Brain microvascular endothelial cell (primary cell): ENCODE measurements around the gene GMNN.
"Not testable (repeated sequence)": the region's sequence is repeated elsewhere in the genome, so short reads cannot be mapped to it uniquely, and the experiment has no call there.

ENCODE experiments used
- DNase-seq: peaks from one replicate; pipeline ENCODE4 v3.0.0-alpha.2; 2020
- H3K27ac ChIP-seq: fragments of 250-450 bp; sonication (Bioruptor Pico); 2 replicates; pipeline ENCODE4 v1.5.1; 2020; ENCODE audit warnings: mild to moderate bottlenecking, moderate library complexity
- H3K27me3 ChIP-seq: fragments of 250-450 bp; sonication (Bioruptor Pico); replicated peaks from 2 replicates; pipeline ENCODE4 v1.5.1; 2020; ENCODE audit warnings: mild to moderate bottlenecking
- H3K36me3 ChIP-seq: fragments of 250-450 bp; sonication (Bioruptor Pico); replicated peaks from 2 replicates; pipeline ENCODE4 v1.5.1; 2020; ENCODE audit warnings: mild to moderate bottlenecking
- H3K4me3 ChIP-seq: 2 replicates; pipeline ENCODE4 v1.5.1; 2011; ENCODE audit warnings: low read depth, mild to moderate bottlenecking, control low read depth, low read length, moderate library complexity
- CTCF ChIP-seq: IDR thresholded peaks from 2 replicates; pipeline ENCODE4 v1.5.1; 2011; ENCODE audit warnings: low read depth, mild to moderate bottlenecking, moderate library complexity, low read length, control low read depth, inconsistent platforms; ENCODE audit errors: missing control alignments
- in situ Hi-C: cut with HindIII; loops from 2 replicates; pipeline ENCODE4 v1.10.0; 2017; ENCODE audit warnings: low sequenced_read_pairs, low pct_ligation_motif_present

The GMNN gene

DNA sequence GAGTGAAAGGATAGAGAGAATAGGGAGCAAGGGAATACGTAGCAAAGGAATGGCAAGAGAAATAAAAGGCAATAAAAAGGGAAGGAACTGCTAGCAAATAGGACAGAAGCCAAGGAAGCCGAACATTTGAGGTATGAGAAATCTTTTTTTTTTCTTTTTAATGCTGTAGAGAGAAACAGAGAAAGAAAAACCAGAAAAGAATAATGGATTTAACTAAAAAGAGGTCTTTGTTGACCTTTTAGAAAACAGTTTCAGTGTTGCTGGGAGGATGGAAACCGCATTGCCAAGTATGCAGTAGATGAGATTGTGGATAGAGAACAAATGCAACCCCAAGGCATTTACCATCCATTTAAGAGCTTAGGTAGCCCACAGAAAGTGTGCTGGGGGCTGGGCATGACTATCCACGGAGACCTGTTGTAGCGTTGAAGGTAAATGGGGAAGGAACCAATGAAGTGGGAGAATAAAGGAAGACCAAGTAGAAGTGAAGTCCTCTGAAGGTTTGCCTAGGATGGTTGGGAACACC, 32.5 kb upstream of the GMNN start:
- no peak for TF ChIP-seq CTCF
- no peak for DNase-seq
- Histone ChIP-seq H3K4me3 (no peak overlapping the region), H3K27ac (peak overlapping the region; percentile 99), H3K27me3 (no peaks in the 10 kb centered on the region), H3K36me3 (no peaks in the 10 kb centered on the region)
- in situ Hi-C loops = no loop called here

GRCh38 chr6:24743265-24743943, 31.3 kb upstream of the GMNN start:
- in situ Hi-C loops = no loop called here
- Histone ChIP-seq H3K27ac (peak overlapping the region; percentile 99), H3K36me3 (no peaks in the 10 kb centered on the region), H3K4me3 (no peak overlapping the region), H3K27me3 (no peaks in the 10 kb centered on the region)
- peak; percentile 96 for DNase-seq
- no peak for TF ChIP-seq CTCF

DNA sequence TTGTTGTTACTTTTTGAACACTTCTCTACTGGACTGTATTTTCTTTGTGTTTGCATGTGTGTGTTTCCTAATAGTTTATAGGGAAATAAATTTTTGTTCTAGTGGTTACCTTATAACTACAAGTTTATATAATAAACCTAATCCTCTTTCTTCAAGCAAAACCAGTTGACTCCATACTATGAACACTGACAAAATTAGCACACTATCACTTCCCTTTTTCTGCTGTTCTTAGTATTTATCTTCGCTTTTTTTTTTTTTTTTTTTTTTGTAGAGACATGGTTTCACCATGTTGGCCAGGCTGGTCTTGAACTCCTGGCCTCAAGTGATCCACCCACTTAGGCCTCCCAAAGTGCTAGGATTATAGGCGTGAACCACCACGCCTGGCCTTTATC, 30.8 kb upstream of the GMNN start:
- Histone ChIP-seq H3K4me3 (no peak overlapping the region), H3K27ac (peak overlapping the region; percentile 99), H3K36me3 (no peaks in the 10 kb centered on the region), H3K27me3 (no peaks in the 10 kb centered on the region)
- in situ Hi-C loops = no loop called here
- no peak for TF ChIP-seq CTCF
- no peak for DNase-seq

DNA sequence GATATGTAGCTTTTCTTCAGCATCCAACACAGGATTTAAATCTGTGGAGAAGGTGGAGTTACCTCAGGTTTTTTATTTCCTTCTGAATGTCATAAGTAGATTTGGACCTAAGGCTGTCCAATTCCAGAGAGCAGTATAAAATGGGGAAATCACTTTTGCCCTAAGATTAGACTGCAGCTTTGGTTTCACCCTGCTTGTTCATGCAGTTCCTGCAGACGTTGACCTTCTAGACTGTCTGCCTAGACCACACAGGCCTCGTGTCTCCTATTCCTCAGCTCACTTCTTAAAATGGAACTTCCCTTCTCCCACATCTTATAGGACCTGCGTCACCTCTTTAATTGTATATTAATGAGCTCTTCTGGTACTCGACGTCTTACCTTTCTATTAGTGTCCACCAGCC, 29.8 kb upstream of the GMNN start:
- Histone ChIP-seq H3K36me3 (no peaks in the 10 kb centered on the region), H3K27ac (no peak overlapping the region), H3K4me3 (no peak overlapping the region), H3K27me3 (no peaks in the 10 kb centered on the region)
- in situ Hi-C loops = no loop called here
- DNase-seq = no peak
- TF ChIP-seq CTCF = no peak

DNA sequence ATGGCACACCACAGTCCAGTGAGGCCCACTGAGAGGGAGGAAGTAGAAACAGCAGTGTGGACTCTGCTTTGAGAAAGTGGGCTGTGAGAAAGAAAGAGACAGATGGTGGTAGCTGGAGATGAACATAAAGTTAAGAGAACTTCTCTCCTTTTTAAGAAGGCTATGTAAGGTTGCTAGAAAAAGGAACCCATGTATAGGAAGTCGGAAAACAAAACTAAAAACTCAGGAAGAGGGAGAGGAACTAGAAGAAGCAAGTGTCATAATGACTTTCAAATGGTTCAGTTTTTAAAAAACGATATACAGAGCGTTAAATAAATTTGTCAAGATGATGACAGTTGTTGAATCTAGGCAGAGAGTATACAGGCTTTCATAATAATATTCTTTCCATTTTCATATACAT, 25.4 kb upstream of the GMNN start:
- in situ Hi-C loops = no loop called here
- Histone ChIP-seq H3K4me3 (no peak overlapping the region), H3K36me3 (no peaks in the 10 kb centered on the region), H3K27me3 (no peaks in the 10 kb centered on the region), H3K27ac (no peak overlapping the region)
- no peak for TF ChIP-seq CTCF
- no peak for DNase-seq

DNA sequence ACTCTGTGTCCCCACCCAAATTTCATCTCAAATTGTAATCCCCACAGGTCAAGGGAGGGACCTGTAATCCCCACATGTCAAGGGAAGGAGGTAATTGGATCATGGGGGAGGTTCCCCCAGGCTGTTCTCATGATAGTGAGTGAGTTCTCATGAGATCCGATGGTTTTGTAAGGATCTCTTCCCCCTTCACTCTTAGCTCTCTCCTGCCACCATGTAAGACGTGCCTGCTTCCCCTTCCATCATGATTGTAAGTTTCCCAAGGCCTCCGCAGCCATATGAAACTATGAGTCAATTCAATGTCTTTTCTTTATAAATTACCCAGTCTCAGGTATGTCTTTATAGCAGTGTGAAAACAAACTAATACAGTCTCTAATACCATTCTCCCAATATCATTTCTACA, 23.9 kb upstream of the GMNN start:
- DNase-seq, H3K36me3 ChIP-seq, H3K27ac ChIP-seq, in situ Hi-C loops, H3K4me3 ChIP-seq, H3K27me3 ChIP-seq: not testable (repeated sequence)
